22Rv1 (cell line): ENCODE measurements around the gene RAB22A.

Experiments used
- ZFX ChIP-seq: fragments of 450-650 bp; IDR thresholded peaks from 2 replicates; pipeline ENCODE4 v1.6.1; 2017; ENCODE audit warnings: antibody characterized with exemption, borderline replicate concordance
- TF ChIP-seq, protein P1 (sequence below): fragments of 450-650 bp; IDR thresholded peaks from 2 replicates; pipeline ENCODE4 v1.5.1; 2017; ENCODE audit warnings: mild to moderate bottlenecking

DNA sequence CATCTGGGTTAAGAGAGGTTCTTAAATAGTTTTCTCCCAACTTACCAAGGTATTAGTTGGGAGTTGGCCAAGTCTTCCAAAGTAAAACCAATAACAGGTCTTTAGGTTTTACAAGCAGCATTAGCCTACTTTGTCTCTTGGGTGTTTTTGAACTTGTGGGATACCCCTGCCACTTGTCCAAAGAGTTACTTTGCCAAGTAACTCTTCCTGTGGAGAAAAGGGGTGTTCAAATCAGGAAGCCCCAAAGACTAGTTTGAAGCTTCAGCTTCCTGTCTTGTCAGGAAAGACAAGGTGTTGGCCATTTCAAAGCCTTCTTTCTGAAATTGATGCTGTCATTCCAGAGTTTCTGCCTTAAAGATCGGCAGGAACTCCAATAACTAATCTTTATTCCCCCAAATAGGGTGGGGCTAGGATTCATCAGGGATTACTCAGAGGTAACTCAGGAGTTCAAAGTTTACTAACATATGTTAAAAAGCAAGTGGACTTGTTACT is 822 bp downstream of the RAB22A start:
- TF ChIP-seq, protein P1, sequence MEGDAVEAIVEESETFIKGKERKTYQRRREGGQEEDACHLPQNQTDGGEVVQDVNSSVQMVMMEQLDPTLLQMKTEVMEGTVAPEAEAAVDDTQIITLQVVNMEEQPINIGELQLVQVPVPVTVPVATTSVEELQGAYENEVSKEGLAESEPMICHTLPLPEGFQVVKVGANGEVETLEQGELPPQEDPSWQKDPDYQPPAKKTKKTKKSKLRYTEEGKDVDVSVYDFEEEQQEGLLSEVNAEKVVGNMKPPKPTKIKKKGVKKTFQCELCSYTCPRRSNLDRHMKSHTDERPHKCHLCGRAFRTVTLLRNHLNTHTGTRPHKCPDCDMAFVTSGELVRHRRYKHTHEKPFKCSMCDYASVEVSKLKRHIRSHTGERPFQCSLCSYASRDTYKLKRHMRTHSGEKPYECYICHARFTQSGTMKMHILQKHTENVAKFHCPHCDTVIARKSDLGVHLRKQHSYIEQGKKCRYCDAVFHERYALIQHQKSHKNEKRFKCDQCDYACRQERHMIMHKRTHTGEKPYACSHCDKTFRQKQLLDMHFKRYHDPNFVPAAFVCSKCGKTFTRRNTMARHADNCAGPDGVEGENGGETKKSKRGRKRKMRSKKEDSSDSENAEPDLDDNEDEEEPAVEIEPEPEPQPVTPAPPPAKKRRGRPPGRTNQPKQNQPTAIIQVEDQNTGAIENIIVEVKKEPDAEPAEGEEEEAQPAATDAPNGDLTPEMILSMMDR, result no peak
- TF ChIP-seq ZFX, result no peak
